Neural cell (in vitro differentiated cells): Measurements from ENCODE around the gene LSAMP.

Experiments used
- TAF1 ChIP-seq: IDR thresholded peaks from 2 replicates; pipeline ENCODE4 v1.6.1; 2012; ENCODE audit warnings: low read depth
- TF ChIP-seq, protein P1 (sequence below): fragments of 450-650 bp; IDR thresholded peaks from 2 replicates; pipeline ENCODE4 v1.5.1; 2014; ENCODE audit warnings: antibody characterized with exemption, mild to moderate bottlenecking, moderate library complexity; ENCODE audit not compliant: poor library complexity, severe bottlenecking

DNA sequence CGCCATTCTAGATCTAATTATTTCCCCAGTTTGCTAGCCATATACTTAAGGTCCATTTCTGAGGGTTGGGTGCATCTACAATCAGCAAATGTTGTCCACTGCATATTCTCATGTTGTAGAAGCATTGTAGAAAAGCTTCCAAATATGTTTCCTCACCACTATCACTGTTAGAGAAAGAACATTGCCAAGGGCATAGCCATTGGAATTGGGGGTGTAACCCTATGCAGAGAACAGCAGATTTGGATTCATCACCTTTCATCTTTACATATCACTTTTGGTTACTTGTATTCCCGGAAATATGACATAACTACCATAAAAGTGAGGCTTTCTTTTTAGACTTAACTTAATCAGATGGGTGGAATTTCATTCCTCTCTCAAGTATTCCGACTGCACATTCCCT lies 203.6 kb downstream of the LSAMP start:
- TF ChIP-seq, protein P1, sequence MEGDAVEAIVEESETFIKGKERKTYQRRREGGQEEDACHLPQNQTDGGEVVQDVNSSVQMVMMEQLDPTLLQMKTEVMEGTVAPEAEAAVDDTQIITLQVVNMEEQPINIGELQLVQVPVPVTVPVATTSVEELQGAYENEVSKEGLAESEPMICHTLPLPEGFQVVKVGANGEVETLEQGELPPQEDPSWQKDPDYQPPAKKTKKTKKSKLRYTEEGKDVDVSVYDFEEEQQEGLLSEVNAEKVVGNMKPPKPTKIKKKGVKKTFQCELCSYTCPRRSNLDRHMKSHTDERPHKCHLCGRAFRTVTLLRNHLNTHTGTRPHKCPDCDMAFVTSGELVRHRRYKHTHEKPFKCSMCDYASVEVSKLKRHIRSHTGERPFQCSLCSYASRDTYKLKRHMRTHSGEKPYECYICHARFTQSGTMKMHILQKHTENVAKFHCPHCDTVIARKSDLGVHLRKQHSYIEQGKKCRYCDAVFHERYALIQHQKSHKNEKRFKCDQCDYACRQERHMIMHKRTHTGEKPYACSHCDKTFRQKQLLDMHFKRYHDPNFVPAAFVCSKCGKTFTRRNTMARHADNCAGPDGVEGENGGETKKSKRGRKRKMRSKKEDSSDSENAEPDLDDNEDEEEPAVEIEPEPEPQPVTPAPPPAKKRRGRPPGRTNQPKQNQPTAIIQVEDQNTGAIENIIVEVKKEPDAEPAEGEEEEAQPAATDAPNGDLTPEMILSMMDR, result no peak
- TF ChIP-seq TAF1, result no peak
